H9 (cell line): Measurements from ENCODE around the gene VIPR1. TPM values are rescaled to one million over a fixed set of nuclear protein-coding genes. Genes with fewer than 3 reads are reported as not detected.

Source experiments
- DNase-seq: peaks from one replicate; pipeline ENCODE4 v3.0.0-alpha.2; 2017
- H2AFZ ChIP-seq: one replicate; pipeline ENCODE4 v1.6.1; 2013; ENCODE audit warnings: mild to moderate bottlenecking, low read length, control low read depth, moderate library complexity
- H2AK5ac ChIP-seq: 2 replicates; pipeline ENCODE4 v1.6.1; 2013; ENCODE audit warnings: low read length, control low read depth, mixed read lengths; ENCODE audit not compliant: insufficient read length
- H2BK120ac ChIP-seq: one replicate; pipeline ENCODE4 v1.6.1; 2013; ENCODE audit warnings: low read depth, mild to moderate bottlenecking, low read length, control low read depth, inconsistent platforms; ENCODE audit not compliant: poor library complexity, severe bottlenecking
- H2BK12ac ChIP-seq: 2 replicates; pipeline ENCODE4 v1.6.1; 2013; ENCODE audit warnings: low read length, control low read depth, mixed read lengths, low read depth; ENCODE audit not compliant: insufficient read length
- H2BK15ac ChIP-seq: 2 replicates; pipeline ENCODE4 v1.6.1; 2013; ENCODE audit warnings: low read depth, low read length, control low read depth
- H2BK20ac ChIP-seq: one replicate; pipeline ENCODE4 v1.6.1; 2013; ENCODE audit warnings: low read depth, mild to moderate bottlenecking, low read length, control low read depth, inconsistent platforms; ENCODE audit not compliant: poor library complexity, severe bottlenecking
- H2BK5ac ChIP-seq: 2 replicates; pipeline ENCODE4 v1.6.1; 2013; ENCODE audit warnings: low read length, control low read depth, mixed read lengths; ENCODE audit not compliant: insufficient read length
- H3K14ac ChIP-seq: 2 replicates; pipeline ENCODE4 v1.6.1; 2013; ENCODE audit warnings: low read length, control low read depth; ENCODE audit not compliant: insufficient read depth
- H3K18ac ChIP-seq: 2 replicates; pipeline ENCODE4 v1.6.1; 2013; ENCODE audit warnings: low read depth, mild to moderate bottlenecking, mixed read lengths, low read length, control low read depth; ENCODE audit not compliant: insufficient read length
- H3K23ac ChIP-seq: 2 replicates; pipeline ENCODE4 v1.6.1; 2013; ENCODE audit warnings: low read length, control low read depth, mixed read lengths, low read depth; ENCODE audit not compliant: insufficient read length
- H3K23me2 ChIP-seq: 2 replicates; pipeline ENCODE4 v1.6.1; 2013; ENCODE audit warnings: low read depth, mild to moderate bottlenecking, mixed read lengths, low read length, control low read depth; ENCODE audit not compliant: insufficient read length, poor library complexity, severe bottlenecking
- H3K27ac ChIP-seq: 2 replicates; pipeline ENCODE4 v1.5.1; 2013; ENCODE audit warnings: low read length, control low read depth, mixed read lengths, low read depth; ENCODE audit not compliant: insufficient read length
- H3K27me3 ChIP-seq: 2 replicates; pipeline ENCODE4 v1.6.1; 2013; ENCODE audit warnings: low read length, control low read depth, inconsistent platforms; ENCODE audit not compliant: insufficient read depth
- H3K4ac ChIP-seq: 2 replicates; pipeline ENCODE4 v1.6.1; 2013; ENCODE audit warnings: low read depth, mild to moderate bottlenecking, control low read depth, inconsistent platforms, low read length, moderate library complexity
- H3K4me1 ChIP-seq: 2 replicates; pipeline ENCODE4 v1.6.1; 2013; ENCODE audit warnings: low read length, control low read depth, inconsistent platforms; ENCODE audit not compliant: insufficient read depth
- H3K4me2 ChIP-seq: 2 replicates; pipeline ENCODE4 v1.6.1; 2013; ENCODE audit warnings: low read length, control low read depth, mixed read lengths; ENCODE audit not compliant: insufficient read length, insufficient read depth
- H3K56ac ChIP-seq: 2 replicates; pipeline ENCODE4 v1.6.1; 2013; ENCODE audit warnings: low read depth, mild to moderate bottlenecking, mixed read lengths, low read length, control low read depth; ENCODE audit not compliant: insufficient read length
- H3K79me1 ChIP-seq: 2 replicates; pipeline ENCODE4 v1.6.1; 2013; ENCODE audit warnings: low read depth, mild to moderate bottlenecking, moderate library complexity, low read length, control low read depth, inconsistent platforms; ENCODE audit not compliant: insufficient read depth, poor library complexity, severe bottlenecking
- H3K79me2 ChIP-seq: 2 replicates; pipeline ENCODE4 v1.6.1; 2013; ENCODE audit warnings: low read length, control low read depth, inconsistent platforms; ENCODE audit not compliant: insufficient read depth
- H3K9ac ChIP-seq: 2 replicates; pipeline ENCODE4 v1.6.1; 2013; ENCODE audit warnings: low read length, control low read depth, mixed read lengths; ENCODE audit not compliant: insufficient read length; ENCODE audit errors: extremely low read depth
- H3K9me3 ChIP-seq: one replicate; pipeline ENCODE4 v1.6.1; 2013; ENCODE audit warnings: low read depth, low read length, inconsistent platforms; ENCODE audit not compliant: control insufficient read depth
- H3T11ph ChIP-seq: one replicate; pipeline ENCODE4 v1.6.1; 2013; ENCODE audit warnings: mild to moderate bottlenecking, low read length, control low read depth, inconsistent platforms
- H4K20me1 ChIP-seq: one replicate; pipeline ENCODE4 v1.6.1; 2013; ENCODE audit not compliant: control insufficient read depth, insufficient read length, insufficient read depth
- H4K5ac ChIP-seq: 2 replicates; pipeline ENCODE4 v1.6.1; 2013; ENCODE audit warnings: low read depth, mild to moderate bottlenecking, mixed read lengths, low read length, control low read depth; ENCODE audit not compliant: insufficient read length
- H4K8ac ChIP-seq: replicated peaks from 2 replicates; pipeline ENCODE4 v1.6.1; 2013; ENCODE audit warnings: low read length, control low read depth, mixed read lengths, low read depth; ENCODE audit not compliant: insufficient read length
- H4K91ac ChIP-seq: 2 replicates; pipeline ENCODE4 v1.6.1; 2013; ENCODE audit warnings: low read depth, mild to moderate bottlenecking, moderate library complexity, mixed read lengths, low read length, control low read depth; ENCODE audit not compliant: insufficient read length
- H3K27ac Mint-ChIP-seq, 3 experiments: 2 replicates in 2 of 3; 3 replicates in 1 of 3; pipeline ENCODE4 v1.8.0; 2020 to 2021; ENCODE audit warnings: mixed read lengths in 3 of 3, mild to moderate bottlenecking in 1 of 3, moderate library complexity in 1 of 3
- H3K27me3 Mint-ChIP-seq: 2 replicates; pipeline ENCODE4 v1.8.0; 2021; ENCODE audit warnings: low read depth, mild to moderate bottlenecking, moderate library complexity, mixed read lengths
- H3K36me3 Mint-ChIP-seq, 3 experiments: 2 replicates in 2 of 3; 3 replicates in 1 of 3; pipeline ENCODE4 v1.8.0; 2020 to 2021; ENCODE audit warnings: low read depth in 3 of 3, mixed read lengths in 3 of 3; ENCODE audit not compliant: insufficient read depth in 1 of 3
- H3K4me1 Mint-ChIP-seq, 2 experiments: 2 replicates each; pipeline ENCODE4 v1.8.0; 2020; ENCODE audit warnings: mixed read lengths in 2 of 2
- H3K4me3 Mint-ChIP-seq, 2 experiments: 2 replicates in 1 of 2; 3 replicates in 1 of 2; pipeline ENCODE4 v1.8.0; 2020 to 2021; ENCODE audit warnings: mild to moderate bottlenecking in 2 of 2, mixed read lengths in 2 of 2, moderate library complexity in 1 of 2
- H3K9me3 Mint-ChIP-seq, 2 experiments: 2 replicates in 1 of 2; 3 replicates in 1 of 2; pipeline ENCODE4 v1.8.0; 2020; ENCODE audit warnings: mild to moderate bottlenecking in 2 of 2, mixed read lengths in 2 of 2, moderate library complexity in 1 of 2
- WGBS: extraction: QIAGEN DNeasy Blood & Tissue Kit; methylation state at CpG from one replicate; pipeline ENCODE4 v1.1.7; 2013; ENCODE audit warnings: missing lambda C conversion rate, low lambda C conversion rate, mixed read lengths; ENCODE audit not compliant: insufficient read length; ENCODE audit errors: extremely low coverage; 5-methylcytosine and 5-hydroxymethylcytosine counted together
- total RNA-seq: library from RNA; stranded (reverse); gene quantifications from 2 replicates; pipeline ENCODE4 v1.2.1, GENCODE V29; 2021
- TF ChIP-seq, protein P1 (sequence below): fragments of 200-600 bp; sonication (generic); conservative IDR thresholded peaks from 3 replicates; pipeline ENCODE4 v1.8.0; 2021; ENCODE audit warnings: antibody characterized with exemption, mild to moderate bottlenecking

The VIPR1 gene
- total RNA-seq, 1 experiment from 2014 or later: 6.5 TPM

DNA sequence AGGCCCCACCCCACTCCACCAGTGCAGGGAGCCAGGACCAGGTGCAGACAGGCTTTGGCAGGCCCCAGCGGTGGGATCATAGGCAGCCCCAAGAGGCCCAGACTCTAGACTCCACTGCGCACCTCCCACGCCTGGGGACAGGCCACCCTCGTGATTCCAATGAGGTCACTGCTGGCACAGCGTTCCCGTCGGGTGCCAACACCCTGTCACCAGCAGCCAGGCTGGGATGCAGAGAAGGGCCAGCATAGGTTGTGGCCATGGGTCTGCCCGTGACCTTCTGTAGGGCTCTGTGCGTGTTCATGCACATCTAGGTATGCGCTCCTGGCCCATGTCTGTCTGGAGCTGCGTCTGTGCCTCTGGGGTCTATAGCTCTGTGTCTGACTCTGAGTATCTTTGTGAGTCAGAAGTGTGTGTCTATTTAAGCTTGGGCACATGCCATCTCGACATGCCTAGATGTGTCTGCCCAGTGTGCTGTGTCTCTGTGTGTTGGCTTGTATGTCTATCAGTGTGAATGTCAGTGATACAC is 13.0 kb downstream of the VIPR1 start:
- Histone ChIP-seq H3K27ac (no peak overlapping the region), H3K79me2 (no peaks in the 10 kb centered on the region), H2BK120ac (no peak overlapping the region), H3K27me3 (no peaks in the 10 kb centered on the region), H4K8ac (no peak overlapping the region), H3K23me2 (no peaks in the 10 kb centered on the region), H3K4me1 (no peaks in the 10 kb centered on the region), H4K20me1 (no peaks in the 10 kb centered on the region), H2BK20ac (no peak overlapping the region), H3K14ac (no peak overlapping the region), H3K4me2 (no peak overlapping the region), H3K9me3 (no peaks in the 10 kb centered on the region), H3K4ac (no peak overlapping the region), H4K91ac (no peak overlapping the region), H2AK5ac (no peak overlapping the region), H3K79me1 (no peaks in the 10 kb centered on the region), H3K18ac (no peak overlapping the region), H3K9ac (no peak overlapping the region), H3K56ac (no peak overlapping the region), H3T11ph (no peak overlapping the region), H2BK5ac (no peak overlapping the region), H2BK12ac (no peak overlapping the region), H2BK15ac (no peak overlapping the region), H4K5ac (no peak overlapping the region), H3K23ac (no peak overlapping the region), H2AFZ (no peak overlapping the region)
- Mint-ChIP-seq H3K27me3 (peaks cover 7% of the 10 kb centered on the region; the same call in 1 of the 2 replicates), H3K27ac (no peak overlapping the region), H3K9me3 (no peaks in the 10 kb centered on the region), H3K36me3 (peaks cover 0 to 2% (median 0%) of the 10 kb centered on the region in 3 experiments; a peak in 1 of 7 replicates), H3K4me1 (no peaks in the 10 kb centered on the region), H3K4me3 (no peak overlapping the region)
- WGBS: no CpG with 5 or more reads among the region's 12 CpGs
- TF ChIP-seq, protein P1, sequence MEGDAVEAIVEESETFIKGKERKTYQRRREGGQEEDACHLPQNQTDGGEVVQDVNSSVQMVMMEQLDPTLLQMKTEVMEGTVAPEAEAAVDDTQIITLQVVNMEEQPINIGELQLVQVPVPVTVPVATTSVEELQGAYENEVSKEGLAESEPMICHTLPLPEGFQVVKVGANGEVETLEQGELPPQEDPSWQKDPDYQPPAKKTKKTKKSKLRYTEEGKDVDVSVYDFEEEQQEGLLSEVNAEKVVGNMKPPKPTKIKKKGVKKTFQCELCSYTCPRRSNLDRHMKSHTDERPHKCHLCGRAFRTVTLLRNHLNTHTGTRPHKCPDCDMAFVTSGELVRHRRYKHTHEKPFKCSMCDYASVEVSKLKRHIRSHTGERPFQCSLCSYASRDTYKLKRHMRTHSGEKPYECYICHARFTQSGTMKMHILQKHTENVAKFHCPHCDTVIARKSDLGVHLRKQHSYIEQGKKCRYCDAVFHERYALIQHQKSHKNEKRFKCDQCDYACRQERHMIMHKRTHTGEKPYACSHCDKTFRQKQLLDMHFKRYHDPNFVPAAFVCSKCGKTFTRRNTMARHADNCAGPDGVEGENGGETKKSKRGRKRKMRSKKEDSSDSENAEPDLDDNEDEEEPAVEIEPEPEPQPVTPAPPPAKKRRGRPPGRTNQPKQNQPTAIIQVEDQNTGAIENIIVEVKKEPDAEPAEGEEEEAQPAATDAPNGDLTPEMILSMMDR: no peak
- DNase-seq: no peak
